SJCRH30 (cell line): ENCODE measurements around the gene CLASRP. TPM values are rescaled to one million over a fixed set of nuclear protein-coding genes. Genes with fewer than 3 reads are reported as not detected.

Source experiments
- DNase-seq, 2 experiments: peaks; one replicate each; pipeline ENCODE4 v3.0.0-alpha.2; 2015 to 2020
- H3K27ac ChIP-seq: fragments of 250-450 bp; sonication (Bioruptor Pico); 2 replicates; pipeline ENCODE4 v1.5.1; 2020; ENCODE audit warnings: mild to moderate bottlenecking, moderate library complexity
- H3K27me3 ChIP-seq: fragments of 250-450 bp; sonication (Bioruptor Pico); 2 replicates; pipeline ENCODE4 v1.5.1; 2020; ENCODE audit warnings: mild to moderate bottlenecking, moderate library complexity
- H3K36me3 ChIP-seq: fragments of 250-450 bp; sonication (Bioruptor Pico); 2 replicates; pipeline ENCODE4 v1.5.1; 2020; ENCODE audit warnings: mild to moderate bottlenecking, moderate library complexity
- H3K4me1 ChIP-seq: fragments of 250-450 bp; sonication (Bioruptor Pico); 2 replicates; pipeline ENCODE4 v1.5.1; 2020; ENCODE audit warnings: mild to moderate bottlenecking, moderate library complexity
- H3K4me3 ChIP-seq: fragments of 250-450 bp; sonication (Bioruptor Pico); 2 replicates; pipeline ENCODE4 v1.5.1; 2020; ENCODE audit warnings: mild to moderate bottlenecking, moderate library complexity
- H3K9me3 ChIP-seq: fragments of 250-450 bp; sonication (Bioruptor Pico); replicated peaks from 2 replicates; pipeline ENCODE4 v1.5.1; 2020; ENCODE audit warnings: mild to moderate bottlenecking, moderate library complexity
- total RNA-seq: library from RNA; depleted of rRNA; stranded (reverse); fragments of >200 nt; shearing (Covaris generic); gene quantifications from 2 replicates; pipeline ENCODE4 v1.2.3, GENCODE V29; 2014

Gene CLASRP
- total RNA-seq, 1 experiment from 2014 or later: 39.8 TPM

DNA sequence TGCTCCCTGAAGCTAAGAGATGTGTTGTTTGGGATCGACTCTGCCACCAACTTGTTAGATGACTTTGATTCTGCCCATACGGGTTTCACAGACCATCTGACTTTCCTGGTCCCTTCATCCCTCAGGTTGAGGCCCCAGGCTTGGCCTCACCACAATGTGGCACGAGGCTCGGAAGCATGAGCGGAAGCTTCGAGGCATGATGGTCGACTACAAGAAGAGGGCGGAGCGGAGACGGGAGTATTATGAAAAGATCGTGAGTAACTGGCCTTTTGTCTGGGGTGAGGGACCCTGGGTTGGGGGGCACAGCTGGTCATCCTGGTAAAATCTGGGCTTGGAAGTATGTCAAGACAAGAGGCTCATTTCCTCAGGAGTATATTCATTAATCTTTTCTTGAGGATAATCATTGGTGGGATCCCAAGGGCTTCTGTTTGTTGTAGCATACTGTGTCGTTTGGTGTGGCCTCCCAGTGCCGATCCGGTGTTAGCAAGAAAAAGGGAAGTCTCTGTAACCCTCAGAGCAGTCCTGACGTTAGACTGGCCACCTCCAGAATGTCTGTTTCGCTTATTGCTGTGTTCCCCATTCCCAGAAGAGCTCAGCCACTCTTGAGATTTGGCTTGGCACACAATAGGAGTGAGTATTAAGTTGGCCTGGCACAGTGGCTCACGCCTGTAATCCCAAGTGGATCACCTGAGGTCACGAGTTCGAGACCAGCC lies 1.4 kb downstream of the CLASRP start:
- Histone ChIP-seq H3K9me3 (no peaks in the 10 kb centered on the region), H3K27me3 (no peaks in the 10 kb centered on the region), H3K4me3 (no peak overlapping the region), H3K36me3 (peaks cover 49% of the 10 kb centered on the region), H3K4me1 (peaks cover 8% of the 10 kb centered on the region; the same call in 1 of the 2 replicates), H3K27ac (no peak overlapping the region)
- no peak for DNase-seq

DNA sequence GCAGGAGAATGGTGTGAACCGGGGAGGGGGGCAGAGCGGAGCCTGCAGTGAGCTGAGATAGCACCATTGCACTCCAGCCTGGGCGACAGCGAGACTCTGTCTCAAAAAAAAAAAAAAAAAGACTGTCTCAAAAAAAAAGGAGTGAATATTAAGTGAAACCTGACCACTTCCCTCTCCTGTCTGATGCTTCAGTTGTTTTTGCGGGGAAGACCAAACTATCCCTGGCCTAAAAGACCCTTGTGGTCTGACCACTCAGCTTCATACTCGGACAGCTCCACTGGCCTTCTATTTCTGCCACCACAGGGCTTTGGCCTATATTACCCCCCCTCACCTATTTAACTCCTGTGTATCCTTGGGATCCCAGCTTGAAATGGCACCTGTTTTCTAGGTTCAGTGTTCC lies 2.3 kb downstream of the CLASRP start:
- H3K4me1 ChIP-seq: peaks cover 8% of the 10 kb centered on the region; the same call in 1 of the 2 replicates
- no peaks in the 10 kb centered on the region for H3K9me3 ChIP-seq
- DNase-seq: no peak
- H3K4me3 ChIP-seq: no peak overlapping the region
- H3K27me3 ChIP-seq: no peaks in the 10 kb centered on the region
- peaks cover 53% of the 10 kb centered on the region for H3K36me3 ChIP-seq
- H3K27ac ChIP-seq: no peak overlapping the region

DNA sequence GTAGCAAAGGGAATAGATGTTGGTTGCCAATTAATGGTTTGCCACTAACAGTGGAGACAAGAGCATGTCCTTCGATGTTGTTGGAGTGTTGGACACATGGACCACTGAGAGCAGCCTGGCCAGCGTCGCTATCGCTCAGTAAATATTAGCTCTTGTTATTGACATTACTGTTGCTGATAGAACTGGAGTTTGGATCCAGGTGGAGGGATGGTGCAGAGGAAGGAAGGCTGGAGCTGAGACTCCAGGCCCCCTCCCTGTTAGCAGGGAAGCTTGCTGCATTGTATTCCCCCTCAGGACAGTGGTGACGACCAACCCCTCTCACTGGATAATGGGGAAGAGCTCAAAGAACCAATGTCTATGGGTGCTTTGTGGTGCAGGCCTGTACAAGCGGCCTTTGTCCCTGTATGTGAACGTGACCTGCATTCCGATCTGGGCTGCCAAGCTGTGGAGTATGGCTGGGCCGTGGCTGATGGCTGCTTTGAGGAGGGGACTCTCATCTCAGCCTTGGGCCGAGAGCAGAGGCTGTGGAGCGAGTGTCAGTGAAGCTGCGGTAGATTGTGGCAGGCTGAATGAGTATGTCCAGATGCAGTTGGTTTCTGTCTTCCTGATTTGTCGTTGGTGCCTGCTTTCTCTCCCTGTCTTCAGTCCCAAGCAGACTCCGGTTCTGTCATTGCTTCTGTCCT lies 7.0 kb downstream of the CLASRP start:
- DNase-seq: no peak
- Histone ChIP-seq H3K4me1 (peaks cover 5% of the 10 kb centered on the region; the same call in 1 of the 2 replicates), H3K27ac (no peak overlapping the region), H3K4me3 (no peak overlapping the region), H3K36me3 (peaks cover 52% of the 10 kb centered on the region), H3K9me3 (no peaks in the 10 kb centered on the region), H3K27me3 (no peaks in the 10 kb centered on the region)

DNA sequence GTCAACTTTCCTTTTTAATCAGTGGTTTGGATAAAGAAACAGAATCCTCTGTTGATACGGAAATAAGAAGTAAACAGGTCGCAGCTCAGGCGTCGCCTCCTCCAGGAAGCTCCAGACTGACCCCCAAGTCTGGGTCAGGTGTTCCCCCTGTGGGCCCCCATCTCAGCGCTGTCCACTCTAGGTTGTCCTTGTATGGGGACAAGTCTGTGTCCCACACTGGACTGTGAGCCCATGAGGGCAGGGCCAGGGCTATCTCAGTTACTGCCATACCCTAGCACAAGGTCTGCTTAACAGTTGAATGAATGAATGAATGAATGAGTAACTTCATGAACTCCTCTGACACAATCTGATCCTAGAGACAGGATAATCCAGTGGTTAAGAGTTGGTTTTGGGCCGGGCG lies 7.5 kb downstream of the CLASRP start:
- Histone ChIP-seq H3K27me3 (no peaks in the 10 kb centered on the region), H3K27ac (no peak overlapping the region), H3K9me3 (no peaks in the 10 kb centered on the region), H3K4me1 (peaks cover 5% of the 10 kb centered on the region; the same call in 1 of the 2 replicates), H3K4me3 (no peak overlapping the region), H3K36me3 (peaks cover 48% of the 10 kb centered on the region)
- no peak for DNase-seq

DNA sequence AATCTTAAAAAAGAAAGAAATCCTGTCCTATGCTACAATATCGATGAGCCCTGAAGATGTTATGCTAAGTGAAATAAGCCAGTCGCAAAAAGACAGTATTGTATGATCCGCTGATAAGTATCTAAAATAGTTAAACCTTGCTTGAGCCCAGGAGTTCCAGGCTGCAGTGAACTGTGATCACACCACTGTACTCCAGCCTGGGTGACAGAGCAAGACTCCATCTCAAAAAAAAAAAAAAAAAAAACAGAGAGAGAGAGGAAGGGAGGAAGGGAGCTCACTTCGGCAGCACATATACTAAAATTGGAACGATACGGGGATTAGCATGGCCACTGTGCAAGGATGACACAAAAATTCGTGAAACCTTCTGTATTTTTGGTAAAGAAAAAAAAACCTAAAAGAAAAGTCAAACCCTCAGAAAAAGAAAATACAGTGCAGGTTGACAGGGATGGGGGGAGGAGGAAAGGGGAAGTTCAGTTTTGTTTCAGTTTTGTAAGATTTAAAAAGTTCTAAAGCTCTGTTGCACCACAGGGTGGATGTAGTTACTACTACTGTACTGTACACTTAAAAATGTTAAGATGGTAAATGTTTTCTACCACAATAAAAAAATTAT lies 8.4 kb downstream of the CLASRP start:
- peak in 1 of 2 experiments; percentile 37 for DNase-seq
- no peaks in the 10 kb centered on the region for H3K27me3 ChIP-seq
- H3K27ac ChIP-seq: 0 out of 2 replicates have a peak overlapping the region, but pooled peaks have one; percentile 14
- H3K36me3 ChIP-seq: peaks cover 39% of the 10 kb centered on the region
- H3K9me3 ChIP-seq: no peaks in the 10 kb centered on the region
- H3K4me1 ChIP-seq: peaks cover 5% of the 10 kb centered on the region; the same call in 1 of the 2 replicates
- no peak overlapping the region for H3K4me3 ChIP-seq

DNA sequence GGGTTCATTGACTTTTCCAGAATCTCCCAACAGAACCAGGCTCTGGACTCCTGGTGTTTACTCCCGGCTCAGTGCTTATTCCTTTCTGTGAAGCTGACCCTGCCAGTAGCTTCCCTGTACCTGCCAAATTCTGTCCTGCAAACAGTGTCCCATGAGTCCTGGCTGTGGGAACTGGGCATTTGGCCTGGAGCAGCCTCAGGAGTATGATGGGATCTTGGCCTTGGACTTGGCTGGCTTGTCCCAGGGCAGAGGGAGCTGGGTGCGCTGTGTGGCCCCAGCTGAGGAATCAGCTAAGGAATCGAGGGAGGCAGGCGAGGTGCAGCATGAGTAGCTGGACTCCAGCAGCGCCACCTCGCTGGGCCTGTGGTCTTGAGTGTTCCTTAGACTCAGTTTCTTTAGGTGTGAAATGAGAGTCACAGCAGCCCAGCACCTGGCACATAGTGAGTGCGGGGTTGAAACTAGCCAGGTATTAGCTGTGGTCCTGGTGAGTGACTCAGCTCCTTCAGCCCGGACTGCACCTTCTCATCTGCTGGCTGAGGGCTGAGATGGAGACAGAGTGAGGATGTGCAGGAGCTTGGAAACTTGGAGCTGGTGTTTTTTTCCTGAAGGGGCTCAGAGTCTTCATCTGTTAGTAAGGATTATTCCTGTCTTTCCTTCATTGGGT lies 10.4 kb downstream of the CLASRP start:
- Histone ChIP-seq H3K4me3 (no peak overlapping the region), H3K27ac (no peak overlapping the region), H3K4me1 (peaks cover 5% of the 10 kb centered on the region; the same call in 1 of the 2 replicates), H3K27me3 (no peaks in the 10 kb centered on the region), H3K36me3 (peaks cover 35% of the 10 kb centered on the region), H3K9me3 (no peaks in the 10 kb centered on the region)
- DNase-seq: no peak

DNA sequence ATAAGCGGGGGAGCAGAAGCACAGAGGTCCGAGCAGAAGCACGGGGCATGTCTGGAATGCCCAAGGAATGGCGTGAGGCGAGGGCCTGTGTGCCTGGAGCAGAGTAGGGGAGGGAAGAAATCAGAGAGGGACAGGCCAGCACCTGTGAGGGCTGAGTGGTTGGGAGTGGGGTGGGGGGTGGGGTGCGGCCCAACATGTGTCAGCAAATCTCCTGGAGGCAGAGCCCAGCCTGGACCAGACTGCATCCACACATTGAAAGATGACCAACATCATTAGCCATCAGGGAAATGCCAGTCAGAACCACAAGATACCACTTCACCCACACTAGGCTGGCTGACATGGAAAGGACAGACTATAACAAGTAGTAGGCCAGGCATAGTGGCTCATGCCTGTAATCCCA lies 11.2 kb downstream of the CLASRP start:
- H3K9me3 ChIP-seq: no peaks in the 10 kb centered on the region
- no peak overlapping the region for H3K27ac ChIP-seq
- DNase-seq: no peak
- H3K27me3 ChIP-seq: no peaks in the 10 kb centered on the region
- H3K36me3 ChIP-seq: peaks cover 33% of the 10 kb centered on the region
- no peak overlapping the region for H3K4me3 ChIP-seq
- H3K4me1 ChIP-seq: peaks cover 5% of the 10 kb centered on the region; the same call in 1 of the 2 replicates

DNA sequence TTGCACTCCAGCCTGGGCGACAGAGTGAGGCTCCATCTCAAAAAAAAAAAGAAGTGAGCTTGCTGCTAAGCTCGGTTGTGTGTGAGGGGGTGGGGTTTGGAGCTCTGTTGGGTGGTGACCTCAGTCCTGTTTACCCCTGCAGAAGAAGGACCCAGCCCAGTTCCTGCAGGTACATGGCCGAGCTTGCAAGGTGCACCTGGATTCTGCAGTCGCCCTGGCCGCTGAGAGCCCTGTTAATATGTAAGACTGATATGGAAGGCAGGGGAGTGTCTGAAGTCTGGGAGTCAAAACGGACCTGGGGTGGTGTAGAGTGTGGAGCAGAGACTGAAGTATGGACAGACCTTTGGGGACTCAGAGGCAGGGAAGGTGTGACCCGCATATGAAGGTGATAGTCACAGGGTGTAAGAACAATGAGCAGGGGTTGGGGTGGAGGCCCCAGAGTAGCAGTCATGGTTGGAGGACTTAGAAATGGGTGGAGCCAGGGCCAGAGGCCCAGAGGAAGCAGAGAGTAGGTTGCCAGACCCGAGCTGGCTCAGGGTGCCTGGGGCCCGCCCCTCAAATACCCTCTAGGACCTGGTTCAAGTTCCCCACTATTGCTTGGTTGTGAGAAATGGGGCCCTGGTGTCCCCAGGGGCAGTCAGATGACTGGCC lies 13.2 kb downstream of the CLASRP start:
- H3K4me3 ChIP-seq: no peak overlapping the region
- H3K27ac ChIP-seq: no peak overlapping the region
- no peaks in the 10 kb centered on the region for H3K27me3 ChIP-seq
- H3K36me3 ChIP-seq: peaks cover 32% of the 10 kb centered on the region
- peaks cover under 1% of the 10 kb centered on the region; the same call in 1 of the 2 replicates for H3K4me1 ChIP-seq
- no peaks in the 10 kb centered on the region for H3K9me3 ChIP-seq
- no peak for DNase-seq

DNA sequence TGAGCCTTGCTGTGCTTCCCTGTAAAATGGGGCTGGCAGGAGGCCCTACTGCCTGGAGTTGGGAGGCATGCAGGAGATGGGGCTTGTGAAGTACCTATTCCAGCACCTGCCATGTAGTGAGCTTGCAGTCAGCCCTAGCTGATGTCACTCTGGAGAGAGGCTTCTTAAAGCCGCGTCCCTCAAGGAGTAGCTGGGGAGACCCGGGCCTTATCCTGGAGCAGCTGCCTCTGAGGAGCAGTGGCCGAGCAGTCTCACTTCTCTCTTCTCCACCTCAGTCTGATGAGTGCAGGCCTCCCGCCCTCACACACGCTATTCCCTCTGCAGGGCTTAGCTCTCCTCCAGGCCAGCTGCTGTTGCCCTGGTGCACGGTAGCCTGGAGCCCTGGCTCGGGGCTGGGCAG lies 18.0 kb downstream of the CLASRP start:
- DNase-seq: no peak
- Histone ChIP-seq H3K4me1 (no peaks in the 10 kb centered on the region), H3K4me3 (no peak overlapping the region), H3K9me3 (no peaks in the 10 kb centered on the region), H3K36me3 (peaks cover 70% of the 10 kb centered on the region), H3K27me3 (no peaks in the 10 kb centered on the region), H3K27ac (no peak overlapping the region)

DNA sequence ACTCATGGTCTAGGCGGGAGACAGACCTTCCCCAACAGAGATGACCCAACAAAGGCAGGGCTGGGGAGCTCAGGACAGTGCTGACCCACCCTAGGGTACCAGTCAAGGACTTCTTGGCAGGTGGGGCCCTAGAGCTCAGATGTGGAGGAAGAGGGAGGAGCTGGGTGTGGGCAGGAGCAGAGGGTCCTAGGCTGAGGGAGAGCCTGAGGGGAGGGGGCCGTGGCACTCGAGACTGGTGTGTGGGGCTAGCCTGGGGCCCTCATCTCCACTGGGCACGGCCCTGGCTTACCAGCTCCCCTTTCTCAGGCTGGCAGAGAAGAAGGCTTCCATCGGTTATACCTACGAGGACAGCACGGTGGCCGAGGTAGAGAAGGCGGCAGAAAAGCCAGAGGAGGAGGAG lies 18.6 kb downstream of the CLASRP start:
- H3K27ac ChIP-seq: no peak overlapping the region
- no peaks in the 10 kb centered on the region for H3K4me1 ChIP-seq
- peaks cover 76% of the 10 kb centered on the region for H3K36me3 ChIP-seq
- H3K27me3 ChIP-seq: no peaks in the 10 kb centered on the region
- H3K4me3 ChIP-seq: no peak overlapping the region
- no peak for DNase-seq
- no peaks in the 10 kb centered on the region for H3K9me3 ChIP-seq

DNA sequence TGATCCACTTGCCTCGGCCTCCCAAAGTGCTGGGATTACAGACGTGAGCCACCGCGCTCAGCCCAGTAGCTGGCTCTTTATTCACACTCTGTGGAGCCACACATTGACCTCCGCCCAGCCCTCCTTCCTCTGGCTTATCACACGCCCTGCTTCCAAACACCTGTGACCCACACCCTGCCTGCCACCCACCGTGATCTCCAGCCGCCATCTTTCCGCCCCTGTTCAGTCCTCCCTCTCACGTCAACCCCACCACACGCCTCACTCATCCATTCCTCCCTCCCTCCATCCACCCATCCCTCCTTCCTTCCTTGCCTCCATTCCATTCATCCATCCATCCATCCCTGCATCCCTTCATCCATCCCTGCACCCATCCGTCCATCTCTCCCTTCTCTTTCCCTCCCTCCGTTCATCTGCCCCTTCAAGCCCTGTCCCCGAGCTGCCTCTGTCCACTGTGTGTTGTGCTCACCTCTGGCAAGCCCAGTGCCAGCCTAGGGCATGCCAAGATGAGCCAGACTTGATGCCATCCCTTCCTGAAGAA lies 19.8 kb downstream of the CLASRP start:
- Histone ChIP-seq H3K4me3 (no peak overlapping the region), H3K36me3 (peaks cover 76% of the 10 kb centered on the region), H3K9me3 (no peaks in the 10 kb centered on the region), H3K27me3 (no peaks in the 10 kb centered on the region), H3K4me1 (no peaks in the 10 kb centered on the region), H3K27ac (no peak overlapping the region)
- DNase-seq: no peak

DNA sequence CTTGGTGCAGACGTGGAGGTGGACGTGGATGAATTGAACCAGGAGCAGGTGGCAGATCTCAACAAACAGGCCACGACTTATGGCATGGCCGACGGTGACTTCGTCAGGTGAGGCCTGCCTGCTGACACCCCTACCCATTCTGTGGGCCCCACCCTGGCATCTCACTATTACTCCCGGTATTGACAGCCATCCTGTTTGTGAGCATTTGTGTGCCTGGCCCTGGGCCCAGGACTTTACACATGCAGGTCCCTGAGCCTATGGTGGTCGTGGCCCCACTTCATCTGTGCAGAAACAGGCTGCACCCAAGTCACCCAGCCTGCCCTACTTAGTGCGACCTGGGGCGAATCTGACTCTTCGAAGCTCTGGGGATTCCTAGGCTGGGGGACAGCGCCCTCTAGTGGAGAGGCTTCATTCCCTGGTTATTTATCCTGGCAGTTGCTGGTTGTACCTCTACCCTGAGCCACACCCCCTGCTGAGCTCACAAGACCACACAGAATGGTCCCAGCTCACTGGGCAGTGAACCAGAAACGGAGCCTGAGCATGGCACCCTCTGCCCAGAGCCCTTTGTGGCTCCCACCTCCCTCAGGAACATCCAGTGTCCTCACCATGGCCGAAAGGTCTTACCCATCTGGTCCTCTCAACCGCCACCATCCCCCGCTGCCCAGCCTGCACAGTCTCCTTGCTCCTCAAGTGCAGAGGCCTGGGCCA lies 20.6 kb downstream of the CLASRP start:
- H3K4me1 ChIP-seq: no peaks in the 10 kb centered on the region

DNA sequence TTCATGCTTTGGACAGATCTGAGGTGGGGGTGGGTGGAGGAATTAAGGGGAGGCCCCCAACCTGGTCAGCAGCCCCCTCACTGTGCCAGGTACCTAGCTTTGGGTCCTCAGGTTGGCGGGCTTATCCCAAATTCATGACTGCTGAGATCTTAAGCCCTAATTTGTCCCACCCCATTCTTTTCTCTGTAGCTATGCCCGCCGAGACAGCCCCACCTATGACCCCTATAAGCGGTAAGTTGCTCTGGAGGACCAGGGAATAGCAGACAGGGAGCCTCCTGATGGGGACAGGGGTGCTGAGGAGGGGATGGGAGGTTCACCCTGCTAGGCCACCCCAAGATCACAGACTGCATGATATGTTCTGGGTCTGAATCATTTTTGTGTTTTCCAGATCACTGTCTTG lies 23.1 kb downstream of the CLASRP start:
- peaks cover 65% of the 10 kb centered on the region for H3K36me3 ChIP-seq
- no peaks in the 10 kb centered on the region for H3K4me1 ChIP-seq
- DNase-seq: no peak
- no peaks in the 10 kb centered on the region for H3K27me3 ChIP-seq
- no peaks in the 10 kb centered on the region for H3K9me3 ChIP-seq
- H3K4me3 ChIP-seq: no peak overlapping the region
- no peak overlapping the region for H3K27ac ChIP-seq

More for the DNA sequence above, 20.6 kb downstream of the CLASRP start:
- no peaks in the 10 kb centered on the region for H3K27me3 ChIP-seq
- H3K36me3 ChIP-seq: peaks cover 72% of the 10 kb centered on the region
- H3K9me3 ChIP-seq: no peaks in the 10 kb centered on the region
- no peak overlapping the region for H3K4me3 ChIP-seq
- no peak overlapping the region for H3K27ac ChIP-seq
- DNase-seq: peak; percentile 82 to 91
